ENCODE results near the gene UFD1. TPM values are rescaled to one million over a fixed set of nuclear protein-coding genes. Genes with fewer than 3 reads are reported as not detected.

UFD1 gene
- total and polyA plus RNA-seq, 9 of the 15 experiments (the other 6 are each of a cell fraction or from before 2014, with no cell fraction given), result 238 to 645 (median 363) TPM

DNA sequence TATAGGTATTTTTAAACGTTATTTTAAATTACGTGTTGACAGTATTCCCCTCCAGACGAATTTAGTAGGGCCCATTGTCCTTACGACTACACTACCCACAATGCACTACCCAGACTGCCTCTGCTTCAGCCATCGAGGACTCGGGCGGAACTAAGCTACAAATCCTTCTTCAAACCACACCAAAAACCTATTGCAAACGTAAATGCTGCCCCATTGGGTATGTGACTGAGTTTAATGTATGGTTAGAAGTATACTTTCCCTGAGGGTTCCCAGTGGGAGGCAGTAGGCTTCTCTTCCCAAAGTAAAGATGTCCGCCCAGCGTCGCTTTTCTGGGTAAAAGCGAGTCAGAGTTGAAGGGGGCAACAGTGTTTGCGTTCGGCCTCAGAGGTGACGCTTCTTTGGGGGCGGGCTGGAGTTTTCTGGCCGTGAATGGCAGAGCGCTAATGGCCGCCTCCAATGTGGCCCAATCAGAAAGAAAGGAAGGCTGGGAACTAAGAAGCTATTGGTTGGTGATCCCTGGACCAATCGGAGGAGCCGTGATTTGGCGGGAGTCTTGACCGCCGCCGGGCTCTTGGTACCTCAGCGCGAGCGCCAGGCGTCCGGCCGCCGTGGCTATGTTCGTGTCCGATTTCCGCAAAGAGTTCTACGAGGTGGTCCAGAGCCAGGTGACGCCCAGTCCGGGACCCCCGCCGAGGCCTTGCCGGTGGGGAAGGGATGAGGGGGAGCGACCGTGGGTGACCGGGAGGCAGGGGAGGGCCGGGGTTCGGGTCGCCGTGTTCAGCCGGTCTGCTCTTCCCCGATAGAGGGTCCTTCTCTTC, 571 bp upstream of the UFD1 start, which contains the start of gene CDC45 (continued):
- peak; percentile 86; the same call in 1 of the 2 replicates for TF ChIP-seq HINFP (tag; conservative IDR thresholded peaks at IDR 0.05; ENCODE audit: low read depth)
- no peak for TF ChIP-seq NR2C1 (IDR thresholded peaks at IDR 0.05)
- no peak for TF ChIP-seq NR2C1 (tag; IDR thresholded peaks at IDR 0.05)
- TF ChIP-seq HDAC2 (IDR thresholded peaks at IDR 0.05), result no peak
- TF ChIP-seq ZMIZ1 (IDR thresholded peaks at IDR 0.05; ENCODE audit: low read depth in 2 of 2, low read length in 2 of 2), result peak in 1 of 2 experiments; percentile 72; a peak in 2 of 4 replicates
- TF ChIP-seq ZNF449 (CRISPR knock-in tag; IDR thresholded peaks at IDR 0.05), result peak; percentile 92
- TF ChIP-seq BRF1 (IDR thresholded peaks at IDR 0.05; ENCODE audit: borderline replicate concordance, extremely low read depth, insufficient read length), result no peak
- no peak for TF ChIP-seq RB1 (IDR thresholded peaks at IDR 0.05; ENCODE audit: low read depth)
- TF ChIP-seq TRIM25 (IDR thresholded peaks at IDR 0.05; ENCODE audit: borderline replicate concordance), result no peak
- TF ChIP-seq ZNF644 (tag; IDR thresholded peaks at IDR 0.05; ENCODE audit: low read depth), result no peak
- no peak for TF ChIP-seq GTF2E2 (tag; IDR thresholded peaks at IDR 0.05)
- TF ChIP-seq, protein P1, sequence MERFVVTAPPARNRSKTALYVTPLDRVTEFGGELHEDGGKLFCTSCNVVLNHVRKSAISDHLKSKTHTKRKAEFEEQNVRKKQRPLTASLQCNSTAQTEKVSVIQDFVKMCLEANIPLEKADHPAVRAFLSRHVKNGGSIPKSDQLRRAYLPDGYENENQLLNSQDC (CRISPR knock-in tag; IDR thresholded peaks at IDR 0.05), result peak; percentile 0; the same call in 1 of the 2 replicates
- TF ChIP-seq PCBP2 (IDR thresholded peaks at IDR 0.05; ENCODE audit: low read depth, low read length, poor library complexity, severe bottlenecking), result no peak
- no peak for TF ChIP-seq SREBF2 (CRISPR knock-in tag; IDR thresholded peaks at IDR 0.05)
- TF ChIP-seq CBX2 (IDR thresholded peaks at IDR 0.05; ENCODE audit: insufficient read depth, low read length, poor library complexity, severe bottlenecking), result no peak
- peak; percentile 87 for TF ChIP-seq TAF7 (tag; IDR thresholded peaks at IDR 0.05)
- TF ChIP-seq ZNF41 (CRISPR knock-in tag; conservative IDR thresholded peaks at IDR 0.05), result peak; percentile 90
- no peak for TF ChIP-seq ZNF143 (CRISPR knock-in tag; IDR thresholded peaks at IDR 0.05)
